NCI-H2227 treated with DMSO at 0.1 percent for 48 hours (cell line): ENCODE data around the gene DSP.

Experiments
- DNase-seq: peaks from one replicate; lab custom pipeline; 2025; lab: John Stamatoyannopoulos, UW

Gene DSP

DNA sequence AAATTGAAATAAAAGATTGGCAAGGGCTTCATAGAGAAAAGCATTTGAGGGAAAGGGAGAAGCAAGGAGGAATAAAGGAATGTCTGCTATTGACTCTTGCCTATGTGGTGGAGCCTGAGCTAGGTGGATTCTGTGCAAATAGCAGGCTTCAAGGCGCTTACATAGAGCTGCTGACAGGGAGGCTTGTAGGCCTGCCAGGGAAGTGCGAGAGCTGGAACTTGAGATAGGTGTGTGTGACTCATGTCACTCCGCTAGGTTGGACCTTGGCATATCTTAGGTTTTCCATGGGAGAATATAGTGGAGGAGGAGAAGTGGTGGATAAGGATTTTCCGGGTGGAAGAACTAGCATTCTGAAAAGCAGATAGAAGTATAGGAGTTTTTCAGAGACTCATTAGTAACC lies 62.5 kb downstream of the DSP start:
- no peak for DNase-seq

DNA sequence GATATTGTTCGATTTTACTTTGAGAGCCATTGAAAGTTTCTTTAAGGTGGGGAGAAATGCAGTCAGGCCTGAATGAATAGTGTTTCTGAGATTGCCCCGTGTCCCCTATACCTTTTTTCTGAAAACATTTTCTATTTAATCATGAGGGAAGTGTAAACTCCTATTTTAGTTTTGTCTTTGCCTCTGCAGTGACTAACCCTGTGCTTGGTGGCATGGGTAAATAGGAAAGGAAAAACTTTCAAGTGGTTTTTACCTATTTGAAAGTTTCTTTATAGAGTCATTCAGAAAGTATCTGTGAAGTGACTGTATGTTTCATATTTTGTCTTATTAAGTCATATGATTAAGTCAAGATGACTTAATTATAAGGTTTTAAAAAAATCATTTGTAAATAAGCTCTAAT lies 63.0 kb downstream of the DSP start:
- DNase-seq = no peak

DNA sequence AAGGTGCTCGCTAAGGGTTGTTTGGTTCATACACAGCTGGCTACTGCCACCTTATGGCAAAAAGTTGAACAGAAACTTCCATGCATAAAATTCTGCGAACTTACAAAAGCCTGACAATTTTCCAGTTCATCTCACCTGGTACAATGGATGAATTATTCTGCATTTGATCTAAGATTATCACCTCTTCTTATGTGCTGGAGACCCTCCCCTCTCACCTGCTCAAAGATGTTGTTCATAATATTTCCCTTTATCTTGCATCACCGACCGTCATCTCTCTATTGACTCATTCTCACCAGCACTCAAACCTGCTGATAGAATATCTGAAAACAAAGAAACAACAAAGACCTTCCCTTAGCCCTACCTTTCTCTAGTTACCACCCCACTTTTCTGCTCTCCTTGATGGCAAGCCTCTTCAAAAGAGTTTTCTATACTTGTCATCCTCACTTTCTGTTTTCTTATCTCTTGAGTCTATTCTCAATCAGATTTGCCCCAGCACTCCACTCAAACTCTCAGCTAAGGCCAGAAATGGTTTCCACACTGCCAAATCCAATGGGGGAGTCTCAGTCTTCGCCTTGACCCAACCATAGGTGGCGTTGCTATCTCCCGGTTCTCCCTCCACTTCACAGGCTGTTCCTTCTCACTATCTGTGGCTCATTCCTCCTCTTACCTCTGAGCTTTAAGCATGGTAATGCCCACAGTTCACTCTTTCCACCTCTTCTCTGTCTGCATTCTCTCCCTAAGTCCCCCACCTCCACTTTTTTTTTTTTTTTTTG lies 74.3 kb downstream of the DSP start:
- DNase-seq = peak; percentile 67

DNA sequence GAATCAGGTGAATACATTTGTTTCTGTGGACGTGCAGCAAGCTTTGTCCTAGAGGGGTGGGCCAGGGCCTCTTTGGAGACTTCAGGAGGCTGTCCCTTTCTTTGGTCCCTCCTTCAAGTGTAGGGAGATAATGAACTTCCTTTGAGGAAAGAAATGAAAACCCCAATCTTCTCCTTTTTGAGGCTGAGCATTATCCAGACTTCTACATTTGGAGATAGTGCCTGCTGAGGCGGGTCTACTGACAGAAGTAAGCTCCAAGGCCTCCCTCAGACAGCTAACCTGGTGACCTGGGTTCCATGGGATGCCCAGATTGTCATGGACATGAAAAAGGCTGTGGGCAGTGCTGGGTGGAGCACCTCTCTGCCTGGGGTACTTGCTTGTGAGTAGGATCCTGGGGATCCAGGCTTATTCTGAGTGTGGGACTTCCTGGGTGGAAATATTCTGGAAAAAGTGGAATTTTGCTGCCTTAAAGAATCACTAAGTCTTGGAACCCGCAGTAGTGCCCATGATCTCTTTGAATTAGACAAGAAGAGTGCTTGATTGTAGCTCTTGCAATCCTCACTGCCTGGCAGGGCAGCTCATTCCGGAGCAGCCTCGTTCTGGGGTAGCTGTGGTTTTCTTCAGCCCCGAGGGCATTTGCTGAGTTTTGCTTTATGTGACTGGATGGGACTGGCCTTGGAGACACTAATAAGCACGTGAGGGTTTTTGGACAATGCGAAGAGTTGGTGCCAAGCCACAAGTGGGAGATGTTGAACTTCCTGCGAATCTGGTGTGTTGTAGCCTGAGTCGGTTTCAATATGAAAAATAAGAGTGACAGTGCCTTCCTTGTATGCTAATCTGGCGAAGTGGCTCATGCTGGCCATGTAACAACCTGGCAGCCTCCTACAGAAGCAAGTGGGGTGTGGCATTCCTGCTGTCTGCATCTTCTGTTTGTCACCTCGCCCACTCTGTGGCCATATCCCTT lies 76.6 kb downstream of the DSP start:
- no peak for DNase-seq

DNA sequence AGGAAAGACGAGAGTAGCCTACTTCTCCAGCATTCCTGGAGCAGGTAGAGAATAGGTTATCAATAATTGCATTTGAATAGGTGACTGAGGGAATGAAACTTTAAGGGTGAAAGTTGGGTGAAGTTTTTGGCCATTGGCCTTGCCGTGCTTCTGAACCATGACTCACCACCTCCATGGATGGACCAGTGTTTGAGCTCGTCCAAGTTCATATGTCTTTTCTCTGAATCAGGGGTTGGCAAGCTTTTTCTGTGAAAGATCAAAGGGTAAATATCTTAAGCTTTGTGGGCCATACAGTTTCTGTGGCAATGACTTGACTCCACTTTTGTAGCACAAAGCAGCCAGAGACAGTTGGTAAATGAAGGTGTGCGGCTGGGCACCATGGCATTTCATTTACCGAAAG lies 80.3 kb downstream of the DSP start:
- no peak for DNase-seq

DNA sequence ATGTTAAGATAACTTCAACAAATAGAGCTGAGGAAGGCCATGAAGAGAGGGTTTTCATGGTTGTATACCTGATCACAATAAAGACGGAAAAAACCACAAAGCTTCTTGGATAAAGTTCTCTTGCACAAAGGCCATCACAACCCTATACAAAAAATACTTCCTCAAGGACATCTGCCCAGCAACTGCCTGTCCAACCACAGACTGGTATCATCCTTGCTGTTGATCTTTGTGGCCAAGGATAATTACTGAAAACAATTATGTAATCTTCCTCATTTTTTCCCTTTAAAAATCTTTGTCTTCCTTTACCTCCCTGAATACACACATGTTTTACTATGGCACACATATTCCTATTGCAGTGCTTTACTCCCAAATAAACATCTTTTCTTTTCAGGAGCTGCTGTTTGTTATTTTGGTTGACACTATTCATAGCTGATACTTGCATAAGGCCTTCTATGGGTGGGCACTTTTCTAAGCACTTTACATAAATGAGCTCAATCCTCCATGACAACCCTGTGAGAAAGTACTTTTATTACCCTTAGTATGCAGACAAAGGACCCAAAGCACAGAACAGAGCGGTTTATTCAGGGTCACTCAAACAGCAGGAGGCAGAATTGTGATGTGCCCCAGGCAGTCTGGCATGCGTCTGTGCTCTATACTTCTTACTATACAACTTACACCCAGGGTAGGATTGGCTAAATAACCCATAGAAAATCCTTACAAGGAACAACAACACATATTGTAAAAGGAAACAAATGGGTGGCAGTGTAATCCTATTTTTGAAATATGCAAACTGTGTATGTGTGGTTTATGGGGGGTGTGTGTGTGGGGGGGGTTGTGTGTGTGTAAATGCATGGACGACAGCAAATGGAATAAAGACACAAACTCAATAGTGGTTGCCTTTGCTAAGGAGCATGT lies 83.6 kb downstream of the DSP start:
- no peak for DNase-seq

DNA sequence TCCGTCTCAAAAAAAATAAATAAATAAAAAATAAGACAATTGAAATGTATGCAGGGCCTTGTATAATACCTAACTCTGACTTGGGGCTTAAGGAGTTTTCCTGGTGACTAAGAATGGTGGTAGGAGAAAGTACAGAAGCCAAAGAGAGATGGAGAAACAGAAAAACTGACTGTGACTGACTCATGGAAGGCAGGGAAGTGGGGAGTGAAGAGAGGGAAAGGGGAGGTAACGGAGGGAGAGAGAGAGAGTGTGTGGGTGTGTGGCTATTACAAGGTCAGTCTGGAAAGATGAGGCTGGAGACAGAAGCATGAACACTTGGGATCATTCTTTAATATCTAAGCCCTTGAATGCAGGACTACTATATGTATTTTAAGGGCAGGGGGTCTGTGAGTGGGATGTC lies 87.0 kb downstream of the DSP start:
- DNase-seq = no peak

DNA sequence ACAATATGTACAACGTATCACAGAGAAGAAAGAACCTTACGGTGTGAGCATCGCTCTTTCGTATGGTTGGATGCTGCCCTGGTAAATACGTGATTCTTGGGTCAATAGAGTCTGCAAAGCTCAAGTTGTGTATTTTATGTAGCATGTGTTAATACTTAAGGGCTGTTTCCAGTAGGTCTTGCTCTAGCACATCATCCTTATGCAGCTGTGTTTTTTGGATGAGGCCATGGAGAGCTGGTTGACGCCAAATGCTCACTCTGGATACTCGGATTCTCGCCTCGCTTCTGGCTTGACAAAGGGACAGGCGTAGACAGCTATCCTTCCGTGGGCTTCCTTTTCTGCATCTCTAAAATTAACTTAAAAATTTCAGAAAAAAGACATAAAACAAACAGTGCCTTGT lies 87.4 kb downstream of the DSP start:
- DNase-seq = no peak

DNA sequence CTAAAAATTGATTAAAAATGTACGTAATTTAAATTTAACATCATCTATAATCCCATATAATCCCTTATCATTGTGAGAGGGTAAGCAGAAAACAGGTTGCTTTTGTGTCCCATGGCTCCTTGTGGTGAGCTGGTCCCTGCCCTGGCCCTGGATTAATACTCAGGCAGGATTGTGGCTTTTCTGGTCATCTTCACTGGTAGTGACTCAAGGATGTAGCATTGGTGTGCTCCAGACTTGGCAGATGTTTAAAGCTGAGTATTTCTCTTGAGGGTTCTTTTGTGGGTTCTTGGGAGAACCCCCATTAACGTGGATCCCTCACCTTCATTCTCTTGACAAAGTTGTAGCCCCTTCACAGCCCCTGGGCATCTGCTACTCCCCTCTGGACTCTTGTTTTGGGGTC lies 87.8 kb downstream of the DSP start:
- no peak for DNase-seq

DNA sequence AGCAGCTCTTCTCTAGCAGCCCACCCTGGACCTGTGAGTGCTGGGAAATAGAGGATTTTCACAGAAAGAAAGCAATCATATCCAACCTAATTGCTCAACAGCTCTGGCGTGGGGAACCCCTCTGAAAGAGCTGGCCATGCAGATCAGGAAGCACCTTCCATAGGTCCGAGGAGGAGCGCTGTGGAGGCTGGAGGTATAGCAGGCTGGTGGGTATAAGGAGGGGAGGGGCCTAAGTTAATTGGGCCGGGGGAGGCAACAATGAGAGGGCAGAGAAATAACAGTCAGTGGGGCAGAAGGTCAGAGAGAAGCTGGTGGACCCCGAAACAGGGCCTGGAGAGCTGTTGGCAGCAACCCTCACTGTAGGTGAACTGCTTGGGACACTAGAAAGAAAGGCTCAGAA lies 89.3 kb downstream of the DSP start:
- DNase-seq = no peak

DNA sequence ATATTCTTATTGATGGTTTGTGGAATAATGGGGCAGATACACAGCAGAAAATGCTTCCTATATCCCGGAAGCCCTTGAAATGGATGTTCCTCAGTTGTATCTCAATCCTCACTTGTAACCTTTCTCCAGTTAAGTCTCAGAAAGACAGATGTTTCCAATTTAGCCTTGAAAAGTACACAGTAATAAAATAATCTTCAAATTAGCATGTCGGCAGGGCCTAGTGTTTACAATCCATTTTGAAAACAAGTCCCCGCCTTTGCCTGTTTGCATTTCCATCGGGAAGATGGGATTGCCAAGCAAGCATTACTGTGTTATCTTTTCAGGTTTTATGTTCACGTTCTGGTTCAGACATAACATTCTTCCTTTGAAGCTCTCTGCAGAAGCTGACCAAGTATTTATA lies 90.0 kb downstream of the DSP start:
- no peak for DNase-seq

DNA sequence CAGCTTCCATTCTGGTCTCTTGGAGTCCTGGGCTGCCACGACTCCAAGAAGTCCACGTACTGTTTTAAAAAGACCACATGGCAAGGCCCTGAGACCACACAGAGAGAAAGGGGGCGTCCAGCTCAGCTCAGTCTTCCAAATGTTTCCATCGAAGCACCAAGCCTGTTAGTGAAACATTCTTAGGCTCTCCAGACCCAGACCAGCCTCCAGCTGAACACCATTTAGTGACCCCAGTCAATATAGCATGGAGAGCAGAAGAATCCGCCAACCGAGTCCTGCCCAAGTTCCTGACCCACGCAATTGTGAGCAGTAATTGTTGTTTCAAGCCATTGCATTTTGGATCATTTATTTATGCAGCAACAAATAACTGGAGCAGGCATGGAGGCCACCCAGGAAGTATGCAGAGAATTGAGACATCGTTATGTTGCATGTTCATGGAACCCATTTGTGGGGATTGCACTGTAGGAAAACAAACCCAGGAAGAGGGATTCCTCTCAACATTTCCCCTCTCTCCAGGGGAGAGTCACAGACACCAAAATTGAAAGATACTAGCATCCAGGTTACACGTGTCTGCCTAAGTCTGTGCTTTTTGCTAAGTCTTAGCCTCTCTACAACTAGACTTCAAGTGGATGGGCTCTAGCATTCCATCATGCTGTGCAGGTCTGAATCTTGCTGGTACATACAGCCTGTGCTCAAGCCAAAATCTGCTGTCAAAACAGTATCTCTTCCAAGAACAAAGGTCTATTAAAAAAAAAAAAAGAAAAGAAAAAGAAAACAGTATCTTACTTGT lies 91.2 kb downstream of the DSP start:
- DNase-seq = no peak

DNA sequence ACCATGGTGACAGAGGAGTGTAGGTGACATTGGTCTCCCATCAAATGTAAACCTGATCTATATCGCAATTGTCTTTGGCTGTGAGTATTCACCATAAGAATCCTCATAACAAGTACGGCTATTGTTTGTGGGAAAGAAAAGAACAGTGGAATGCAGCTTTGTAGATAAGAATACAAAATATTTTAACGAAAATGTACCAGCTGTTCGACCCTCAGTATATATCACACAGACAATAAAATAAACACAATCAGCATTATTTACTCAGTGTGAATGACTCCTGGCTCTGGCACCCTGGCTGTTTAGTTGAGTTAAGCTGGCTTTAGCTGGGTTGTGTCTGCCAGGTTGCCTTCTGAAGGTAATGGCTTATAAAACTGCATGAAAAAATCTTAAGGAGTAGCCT lies 91.9 kb downstream of the DSP start:
- no peak for DNase-seq

DNA sequence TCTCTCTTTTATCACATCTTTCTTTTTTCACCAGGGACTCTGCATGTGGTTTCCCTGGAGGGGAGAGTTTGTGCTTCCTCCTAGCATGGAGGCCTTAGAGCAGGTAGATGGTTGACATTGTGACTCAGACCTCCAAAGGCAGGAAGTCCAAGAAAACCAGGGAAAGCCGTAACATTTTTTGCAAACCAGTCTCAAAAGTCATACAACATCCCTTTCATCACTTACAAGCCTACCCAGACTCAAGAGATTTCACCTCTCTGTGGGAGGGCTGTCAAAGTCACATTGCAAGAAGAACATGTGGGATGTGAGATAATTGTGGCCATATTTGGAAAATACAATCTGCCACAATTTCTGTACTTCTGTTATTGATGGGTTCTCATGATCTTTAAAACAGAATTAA lies 94.7 kb downstream of the DSP start:
- no peak for DNase-seq
